Skeletal muscle satellite cell (primary cell): ENCODE data around the gene SPACA5B. TPM values are rescaled to one million over a fixed set of nuclear protein-coding genes. Genes with fewer than 3 reads are reported as not detected.
"Not testable (repeated sequence)": the region's sequence is repeated elsewhere in the genome, so short reads cannot be mapped to it uniquely, and the experiment has no call there.

Source experiments
- H3K27me3 ChIP-seq: 2 replicates; pipeline ENCODE4 v1.7.0; 2013; ENCODE audit warnings: low read length; ENCODE audit not compliant: control insufficient read depth, insufficient read depth
- H3K36me3 ChIP-seq: 2 replicates; pipeline ENCODE4 v1.7.0; 2013; ENCODE audit warnings: mild to moderate bottlenecking, control low read depth, low read length; ENCODE audit not compliant: insufficient read depth
- H3K4me1 ChIP-seq: 2 replicates; pipeline ENCODE4 v1.7.0; 2013; ENCODE audit warnings: low read length; ENCODE audit not compliant: control insufficient read depth, insufficient read depth
- H3K4me2 ChIP-seq: 2 replicates; pipeline ENCODE4 v1.7.0; 2013; ENCODE audit warnings: mild to moderate bottlenecking, low read length
- H3K4me3 ChIP-seq: 2 replicates; pipeline ENCODE4 v1.7.0; 2013; ENCODE audit warnings: low read length
- H3K9ac ChIP-seq: 2 replicates; pipeline ENCODE4 v1.7.0; 2013; ENCODE audit warnings: mild to moderate bottlenecking, low read depth, low read length, moderate library complexity
- H3K9me3 ChIP-seq: replicated peaks from 2 replicates; pipeline ENCODE4 v1.7.0; 2013; ENCODE audit warnings: mild to moderate bottlenecking, control low read depth, low read length
- total RNA-seq: library from RNA; depleted of rRNA; stranded (reverse); fragments of >200 nt; gene quantifications from 2 replicates; pipeline ENCODE4 v1.2.3, GENCODE V29; 2012; rRNA removed

The SPACA5B gene
- total RNA-seq = not detected in 2 replicates

DNA sequence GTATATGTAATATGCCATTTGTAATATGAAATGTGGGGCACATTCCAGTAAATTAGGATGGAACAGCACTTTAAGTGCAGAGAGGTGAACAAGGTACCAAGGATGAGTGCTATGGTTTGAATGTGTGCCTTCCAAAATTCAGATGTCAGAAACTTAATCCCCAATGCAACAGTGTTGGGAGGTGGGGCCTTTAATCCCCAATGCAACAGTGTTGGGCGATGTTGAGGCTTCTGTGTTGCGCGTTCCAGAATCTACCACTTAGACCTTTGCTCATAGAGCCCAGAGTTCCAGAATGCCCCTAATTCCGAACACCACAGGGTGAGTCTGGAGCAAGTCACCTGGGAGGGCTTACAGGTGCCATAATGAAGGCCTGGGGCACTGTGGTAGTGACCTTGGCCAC, at the start of gene SPACA5B:
Gene SPACA5B, plus strand, starts transcription at position 301 of the 400 bp plus-strand sequence. Its CDS starts 62 bp downstream, at position 363.
- H3K4me3 ChIP-seq, H3K9me3 ChIP-seq, H3K36me3 ChIP-seq, H3K9ac ChIP-seq, H3K4me2 ChIP-seq, H3K4me1 ChIP-seq, H3K27me3 ChIP-seq: not testable (repeated sequence)

DNA sequence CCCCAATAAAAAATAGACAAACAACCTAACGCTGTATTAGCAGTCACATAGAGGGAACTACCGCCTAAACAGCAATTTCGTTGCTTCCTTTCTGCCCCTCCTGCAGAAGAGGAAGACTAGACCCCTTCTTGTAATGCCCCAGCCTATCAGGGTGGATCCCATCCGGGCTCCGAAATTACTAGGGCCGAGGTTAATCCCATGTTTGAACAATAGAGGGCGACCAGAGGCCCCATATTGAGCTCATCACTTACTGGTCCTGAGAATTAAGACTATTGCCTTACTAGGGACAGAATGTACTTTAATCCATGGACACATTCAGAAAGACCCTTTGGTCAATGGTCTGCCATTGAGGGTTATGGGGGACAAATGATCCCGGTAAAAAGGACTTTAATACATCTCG, 47.2 kb upstream of the SPACA5B start:
- H3K36me3 ChIP-seq = no peaks in the 10 kb centered on the region
- H3K4me2 ChIP-seq = no peak overlapping the region
- no peaks in the 10 kb centered on the region for H3K27me3 ChIP-seq
- H3K4me3 ChIP-seq = no peak overlapping the region
- no peaks in the 10 kb centered on the region for H3K4me1 ChIP-seq
- H3K9ac ChIP-seq = no peak overlapping the region
- no peaks in the 10 kb centered on the region for H3K9me3 ChIP-seq

DNA sequence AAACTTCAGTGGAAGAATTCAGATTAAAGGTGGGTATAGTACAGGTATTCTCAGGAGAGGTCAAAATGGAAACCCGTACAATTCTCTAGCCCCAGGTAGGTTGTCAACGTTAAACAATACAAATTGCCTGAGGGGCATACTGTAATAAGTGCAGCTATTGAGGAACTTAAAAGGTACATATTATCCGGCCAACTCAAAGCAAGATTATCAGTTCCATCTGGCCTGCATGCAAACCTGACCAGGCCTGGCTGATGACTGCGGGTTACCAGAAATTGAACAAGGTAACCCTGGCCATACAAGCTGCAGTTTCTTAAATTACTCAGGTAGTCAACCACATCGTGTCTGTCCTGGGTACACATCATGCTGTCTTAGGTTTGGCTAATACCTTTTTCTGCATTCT, 46.7 kb upstream of the SPACA5B start:
- no peak overlapping the region for H3K9ac ChIP-seq
- H3K4me3 ChIP-seq = no peak overlapping the region
- no peaks in the 10 kb centered on the region for H3K4me1 ChIP-seq
- H3K36me3 ChIP-seq = no peaks in the 10 kb centered on the region
- no peaks in the 10 kb centered on the region for H3K27me3 ChIP-seq
- no peaks in the 10 kb centered on the region for H3K9me3 ChIP-seq
- no peak overlapping the region for H3K4me2 ChIP-seq

DNA sequence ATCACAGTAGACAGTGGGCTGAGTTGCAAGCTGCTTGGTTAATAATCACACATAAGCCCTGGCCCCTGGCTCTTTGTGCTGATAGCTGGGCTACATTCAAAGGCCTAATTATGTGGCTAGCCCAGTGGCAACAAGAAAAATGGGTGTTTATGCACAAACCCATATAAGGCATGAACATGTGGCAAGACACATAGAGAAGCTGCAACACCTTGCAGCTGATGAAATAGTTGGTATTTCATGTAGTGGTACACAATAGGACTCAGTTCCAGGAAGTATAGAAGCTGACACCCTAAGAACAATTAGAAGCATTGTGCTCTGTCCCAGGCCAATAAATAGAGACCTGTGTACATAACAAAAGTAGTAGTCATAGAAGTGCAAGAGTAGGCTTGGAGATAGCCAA, 44.3 kb upstream of the SPACA5B start:
- Histone ChIP-seq H3K4me3 (no peak overlapping the region), H3K36me3 (no peaks in the 10 kb centered on the region)

DNA sequence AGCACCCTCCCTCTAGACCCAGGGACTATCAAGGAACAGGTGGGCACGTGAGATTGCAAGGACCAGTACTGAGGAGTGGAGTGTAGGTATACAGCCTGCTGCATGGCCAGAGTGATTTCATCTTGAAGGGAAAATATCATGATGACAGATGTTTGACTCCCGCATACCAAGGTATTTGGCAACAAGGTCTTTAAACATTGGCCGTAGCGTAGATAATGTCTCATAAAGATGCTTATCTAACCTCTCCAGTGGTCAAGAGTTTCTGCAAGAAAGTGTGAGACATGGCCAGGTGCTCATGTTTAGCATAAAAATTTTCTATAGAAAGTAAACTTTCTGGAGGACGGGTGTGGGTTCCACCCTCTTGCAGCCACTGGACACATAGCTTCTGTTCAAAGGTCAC, 40.3 kb upstream of the SPACA5B start:
- peaks cover 3% of the 10 kb centered on the region for H3K27me3 ChIP-seq
- no peaks in the 10 kb centered on the region for H3K36me3 ChIP-seq
- H3K9me3 ChIP-seq = peaks cover 6% of the 10 kb centered on the region
- H3K4me3 ChIP-seq = no peak overlapping the region
- H3K9ac ChIP-seq = no peak overlapping the region
- H3K4me1 ChIP-seq = no peaks in the 10 kb centered on the region
- no peak overlapping the region for H3K4me2 ChIP-seq

More for the DNA sequence above, 44.3 kb upstream of the SPACA5B start:
- Histone ChIP-seq H3K4me1 (no peaks in the 10 kb centered on the region), H3K27me3 (no peaks in the 10 kb centered on the region), H3K4me2 (no peak overlapping the region), H3K9me3 (peaks cover 6% of the 10 kb centered on the region), H3K9ac (no peak overlapping the region)

DNA sequence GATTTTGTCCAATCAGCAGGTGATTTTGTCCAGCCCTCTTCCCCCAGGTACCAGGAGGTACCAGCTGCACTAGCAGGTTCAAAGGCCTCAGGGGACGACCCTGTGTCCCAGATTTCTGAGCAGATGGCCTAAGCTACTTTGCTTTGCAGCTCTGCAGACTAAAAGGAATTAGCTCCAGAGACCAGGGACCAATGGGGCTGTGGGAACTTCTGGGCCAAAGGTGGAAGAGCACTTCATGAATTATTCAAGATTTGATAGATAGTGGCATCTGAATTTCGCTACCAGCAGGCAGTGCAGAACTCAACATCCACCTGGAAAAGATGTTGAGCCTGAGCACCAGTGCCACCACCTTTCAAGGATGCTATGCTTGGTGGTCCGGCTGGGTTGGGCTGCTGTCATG, 37.9 kb upstream of the SPACA5B start:
- H3K4me1 ChIP-seq, H3K4me2 ChIP-seq, H3K4me3 ChIP-seq, H3K27me3 ChIP-seq, H3K9me3 ChIP-seq, H3K9ac ChIP-seq, H3K36me3 ChIP-seq: not testable (repeated sequence)

DNA sequence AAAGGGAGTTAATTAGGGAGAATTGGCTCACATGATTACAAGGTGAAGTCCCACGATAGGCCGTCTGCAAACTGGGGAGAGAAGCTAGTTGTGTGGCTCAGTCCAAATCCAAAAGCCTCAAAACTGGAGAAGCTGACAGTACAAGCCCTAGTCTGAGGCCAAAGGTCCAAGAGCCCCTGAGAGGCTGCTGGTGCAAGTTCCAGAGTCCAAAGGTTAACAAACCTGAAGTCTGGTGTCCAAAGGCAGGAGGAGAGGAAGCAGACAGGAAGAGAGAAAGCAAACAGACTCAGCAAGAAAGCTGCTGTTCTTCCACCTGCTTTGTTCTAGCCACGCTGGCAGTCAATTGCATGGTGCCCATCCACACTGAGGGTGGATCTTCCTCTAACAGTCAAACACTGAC, 29.0 kb upstream of the SPACA5B start:
- Histone ChIP-seq H3K27me3 (no peaks in the 10 kb centered on the region), H3K4me1 (no peaks in the 10 kb centered on the region), H3K9me3 (no peaks in the 10 kb centered on the region), H3K4me3 (no peak overlapping the region), H3K4me2 (no peak overlapping the region), H3K9ac (no peak overlapping the region), H3K36me3 (no peaks in the 10 kb centered on the region)

DNA sequence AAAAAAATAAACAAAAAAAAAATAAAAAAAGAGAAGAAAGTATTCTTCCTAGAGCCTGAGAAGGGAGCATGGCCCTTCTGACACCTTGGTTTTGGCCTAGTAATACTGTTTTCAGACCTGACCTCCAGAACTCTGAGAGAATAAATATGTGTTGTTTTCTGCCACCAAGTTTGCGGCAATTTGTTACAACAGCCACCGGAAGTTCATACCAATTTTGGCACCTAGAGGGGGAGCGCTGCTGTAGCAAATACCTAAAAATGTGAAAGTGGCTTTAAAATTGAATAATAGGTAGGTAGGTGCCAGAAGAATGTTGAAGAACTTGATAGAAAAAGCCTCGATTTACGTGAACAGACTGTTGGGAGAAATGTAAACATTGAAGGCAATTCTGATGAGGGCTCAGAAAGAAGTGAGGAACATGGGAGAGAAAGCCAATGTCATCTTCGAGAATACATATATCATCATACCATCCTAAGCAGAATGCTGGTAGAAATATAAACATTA, 27.5 kb upstream of the SPACA5B start:
- Histone ChIP-seq H3K9me3 (no peaks in the 10 kb centered on the region), H3K4me2 (no peak overlapping the region), H3K36me3 (no peaks in the 10 kb centered on the region), H3K9ac (no peak overlapping the region), H3K27me3 (no peaks in the 10 kb centered on the region), H3K4me3 (no peak overlapping the region), H3K4me1 (no peaks in the 10 kb centered on the region)

DNA sequence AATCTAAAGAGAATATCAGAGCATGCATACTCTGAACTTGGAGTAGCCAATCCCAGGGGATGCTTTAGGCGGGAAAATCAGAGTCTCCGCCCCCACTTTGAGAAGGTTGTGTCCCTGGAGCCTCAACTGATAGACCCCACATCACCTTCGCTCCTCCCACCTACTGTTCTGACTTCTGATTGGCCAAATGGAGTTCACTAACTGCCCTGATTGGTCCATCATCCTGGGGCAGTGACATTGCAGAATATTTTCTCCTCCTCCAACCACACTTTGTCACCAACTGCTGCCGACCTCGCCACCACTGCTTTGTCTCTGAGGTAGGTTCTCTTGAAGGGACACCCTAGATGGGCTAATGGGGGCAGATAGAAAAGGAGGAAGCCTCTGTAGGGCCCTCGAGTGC, 22.7 kb upstream of the SPACA5B start:
- Histone ChIP-seq H3K4me3 (no peak overlapping the region), H3K36me3 (no peaks in the 10 kb centered on the region), H3K9ac (no peak overlapping the region)

DNA sequence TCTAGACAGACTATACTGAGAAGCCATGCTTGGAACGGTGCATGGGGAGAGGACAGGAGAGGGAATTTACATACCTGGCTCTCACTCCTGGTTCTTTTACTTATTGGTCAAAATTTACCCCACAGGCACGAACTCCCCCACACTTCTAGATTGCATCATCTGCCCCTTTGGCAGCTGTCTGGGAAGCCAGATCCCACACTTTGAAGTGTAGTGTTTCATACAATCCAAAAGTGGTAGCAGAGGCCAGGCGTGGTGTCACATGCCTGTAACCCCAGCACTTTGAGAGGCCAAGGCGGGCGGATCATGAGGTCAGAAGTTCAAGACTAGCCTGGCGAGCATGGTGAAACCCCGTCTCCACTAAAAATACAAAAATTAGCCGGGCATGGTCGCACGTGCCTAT, 5.1 kb upstream of the SPACA5B start:
- H3K27me3 ChIP-seq, H3K4me1 ChIP-seq, H3K9me3 ChIP-seq, H3K4me3 ChIP-seq, H3K36me3 ChIP-seq, H3K4me2 ChIP-seq, H3K9ac ChIP-seq: not testable (repeated sequence)

More for the DNA sequence above, 22.7 kb upstream of the SPACA5B start:
- H3K4me1 ChIP-seq = no peaks in the 10 kb centered on the region
- no peaks in the 10 kb centered on the region for H3K27me3 ChIP-seq
- no peaks in the 10 kb centered on the region for H3K9me3 ChIP-seq
- H3K4me2 ChIP-seq = no peak overlapping the region

DNA sequence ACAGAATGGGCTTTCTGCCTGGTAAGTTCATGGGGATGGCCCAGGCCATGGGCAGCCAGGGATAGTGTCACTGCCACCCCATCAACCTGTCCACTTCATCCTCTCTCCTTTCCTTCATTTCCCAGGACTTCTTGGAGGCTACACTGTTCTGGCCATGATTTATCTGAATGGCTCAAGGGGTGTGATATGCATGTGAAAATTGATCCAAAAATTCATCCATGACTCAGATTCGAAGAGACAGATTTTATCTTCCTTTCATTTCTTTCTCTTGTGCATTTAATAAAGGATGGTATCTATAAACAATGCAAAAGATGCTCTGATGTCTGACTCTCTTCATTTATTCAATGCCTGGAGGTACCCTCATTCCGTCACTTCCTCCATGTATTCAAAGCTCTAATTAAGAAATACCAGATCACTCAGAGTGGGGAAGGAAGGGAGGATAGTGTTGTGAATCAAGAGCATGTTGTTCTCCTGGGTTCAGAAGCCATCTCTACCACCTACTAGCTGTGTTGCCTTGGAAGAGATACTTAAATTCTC, 1.9 kb downstream of the SPACA5B start:
- not testable (repeated sequence) for H3K4me3 ChIP-seq, H3K4me1 ChIP-seq, H3K4me2 ChIP-seq, H3K9ac ChIP-seq, H3K27me3 ChIP-seq, H3K36me3 ChIP-seq, H3K9me3 ChIP-seq

DNA sequence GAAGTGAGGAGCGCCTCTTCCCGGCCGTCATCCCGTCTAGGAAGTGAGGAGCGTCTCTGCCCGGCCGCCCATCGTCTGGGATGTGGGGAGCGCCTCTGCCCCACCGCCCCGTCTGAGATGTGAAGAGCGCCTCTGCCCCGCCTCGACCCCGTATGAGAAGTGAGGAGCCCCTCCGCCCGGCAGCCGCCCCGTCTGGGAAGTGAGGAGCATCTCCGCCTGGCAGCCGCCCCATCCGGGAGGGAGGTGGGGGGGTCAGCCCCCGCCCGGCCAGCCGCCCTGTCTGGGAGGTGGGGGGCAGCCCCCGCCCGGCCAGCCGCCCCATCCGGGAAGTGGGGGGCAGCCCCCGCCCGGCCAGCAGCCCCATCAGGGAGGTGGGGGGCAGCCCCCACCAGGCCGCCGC, 8.7 kb downstream of the SPACA5B start:
- not testable (repeated sequence) for H3K4me1 ChIP-seq, H3K4me3 ChIP-seq, H3K36me3 ChIP-seq, H3K4me2 ChIP-seq, H3K27me3 ChIP-seq, H3K9ac ChIP-seq, H3K9me3 ChIP-seq
